ENCODE data around the gene RHOBTB3. TPM values are rescaled to one million over a fixed set of nuclear protein-coding genes. Genes with fewer than 3 reads are reported as not detected.
A peak's percentile ranks its signal among the peaks of the same experiment; 100 is the strongest.
"Not testable (repeated sequence)": the region's sequence is repeated elsewhere in the genome, so short reads cannot be mapped to it uniquely, and the experiment has no call there.

RHOBTB3 gene
- total RNA-seq (ENCODE audit: insufficient read depth, low replicate concordance) = 226 TPM

- peak; percentile 97 for DNase-seq (ENCODE audit: low spot score)
These were observed at the start of gene RHOBTB3 for GRCh38 chr5:95730730-95731570. Gene RHOBTB3, plus strand, starts transcription at chr5:95731336. Its CDS starts 347 bp downstream, at chr5:95731683.

GRCh38 chr5:95682891-95683290 lies 48.2 kb upstream of the RHOBTB3 start, which contains the start of gene SPATA9:
Gene SPATA9, minus strand, starts transcription at chr5:95682991. Its CDS starts 137 bp downstream, at chr5:95682854.
- DNase-seq (ENCODE audit: low spot score) = no peak

GRCh38 chr5:95684361-95684760 lies 46.8 kb upstream of the RHOBTB3 start:
- DNase-seq (ENCODE audit: low spot score) = no peak

- no peak for DNase-seq (ENCODE audit: low spot score)
These were observed 44.5 kb upstream of the RHOBTB3 start for GRCh38 chr5:95686651-95687050.

GRCh38 chr5:95689680-95690079 lies 41.5 kb upstream of the RHOBTB3 start:
- no peak for DNase-seq (ENCODE audit: low spot score)

GRCh38 chr5:95690333-95690732 lies 40.8 kb upstream of the RHOBTB3 start:
- no peak for DNase-seq (ENCODE audit: low spot score)

GRCh38 chr5:95697781-95698681 lies 33.1 kb upstream of the RHOBTB3 start:
- no peak for DNase-seq (ENCODE audit: low spot score)

GRCh38 chr5:95699337-95699736 lies 31.8 kb upstream of the RHOBTB3 start:
- DNase-seq (ENCODE audit: low spot score) = no peak

GRCh38 chr5:95701074-95701473 lies 30.1 kb upstream of the RHOBTB3 start:
- no peak for DNase-seq (ENCODE audit: low spot score)

- DNase-seq (ENCODE audit: low spot score) = no peak
These were observed 27.0 kb upstream of the RHOBTB3 start for GRCh38 chr5:95704150-95704549.

GRCh38 chr5:95706196-95706595 lies 24.9 kb upstream of the RHOBTB3 start:
- not testable (repeated sequence) for DNase-seq (ENCODE audit: low spot score)

- no peak for DNase-seq (ENCODE audit: low spot score)
These were observed 24.1 kb upstream of the RHOBTB3 start for GRCh38 chr5:95707055-95707454.

GRCh38 chr5:95707534-95708188 lies 23.5 kb upstream of the RHOBTB3 start:
- not testable (repeated sequence) for DNase-seq (ENCODE audit: low spot score)

- DNase-seq (ENCODE audit: low spot score) = no peak
These were observed 22.3 kb upstream of the RHOBTB3 start for GRCh38 chr5:95708876-95709275.

GRCh38 chr5:95709967-95710650 lies 21.0 kb upstream of the RHOBTB3 start:
- DNase-seq (ENCODE audit: low spot score) = peak; percentile 60

- DNase-seq (ENCODE audit: low spot score) = peak; percentile 60
These were observed 20.3 kb upstream of the RHOBTB3 start for GRCh38 chr5:95710651-95711500.

- DNase-seq (ENCODE audit: low spot score) = no peak
These were observed 19.4 kb upstream of the RHOBTB3 start for GRCh38 chr5:95711501-95712346.

- peak; percentile 59 for DNase-seq (ENCODE audit: low spot score)
These were observed 18.7 kb upstream of the RHOBTB3 start for GRCh38 chr5:95712347-95712958.

GRCh38 chr5:95713246-95713645 lies 17.9 kb upstream of the RHOBTB3 start:
- not testable (repeated sequence) for DNase-seq (ENCODE audit: low spot score)

All from umbilical cord (tissue), 2 donors.